ENCODE data around the gene FOXO4.
A peak's percentile ranks its signal among the peaks of the same experiment; 100 is the strongest.
"Not testable (repeated sequence)": the region's sequence is repeated elsewhere in the genome, so short reads cannot be mapped to it uniquely, and the experiment has no call there.

Gene FOXO4, protein sequence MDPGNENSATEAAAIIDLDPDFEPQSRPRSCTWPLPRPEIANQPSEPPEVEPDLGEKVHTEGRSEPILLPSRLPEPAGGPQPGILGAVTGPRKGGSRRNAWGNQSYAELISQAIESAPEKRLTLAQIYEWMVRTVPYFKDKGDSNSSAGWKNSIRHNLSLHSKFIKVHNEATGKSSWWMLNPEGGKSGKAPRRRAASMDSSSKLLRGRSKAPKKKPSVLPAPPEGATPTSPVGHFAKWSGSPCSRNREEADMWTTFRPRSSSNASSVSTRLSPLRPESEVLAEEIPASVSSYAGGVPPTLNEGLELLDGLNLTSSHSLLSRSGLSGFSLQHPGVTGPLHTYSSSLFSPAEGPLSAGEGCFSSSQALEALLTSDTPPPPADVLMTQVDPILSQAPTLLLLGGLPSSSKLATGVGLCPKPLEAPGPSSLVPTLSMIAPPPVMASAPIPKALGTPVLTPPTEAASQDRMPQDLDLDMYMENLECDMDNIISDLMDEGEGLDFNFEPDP

DNA sequence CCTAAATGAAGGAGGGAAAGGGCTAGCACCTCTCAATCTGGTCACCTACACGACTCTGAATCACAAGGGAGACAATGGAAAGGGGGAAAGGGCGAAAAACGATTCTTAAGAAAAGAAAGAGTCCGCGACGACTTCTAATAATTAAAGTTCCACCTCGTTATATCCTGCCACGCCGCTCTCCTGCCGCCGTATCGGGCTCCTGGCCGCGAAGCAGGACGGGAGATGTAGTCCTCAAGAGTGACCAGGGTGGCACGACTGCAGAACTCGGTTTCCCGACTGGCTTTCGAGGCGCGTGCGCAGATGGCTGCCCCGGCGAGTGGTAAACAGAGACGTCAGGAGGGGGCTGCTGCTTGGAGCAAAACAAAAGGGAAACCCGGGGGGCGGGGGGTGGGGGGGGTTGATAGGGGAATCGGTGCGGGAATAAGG is at the start of gene FOXO4:
Gene FOXO4, plus strand, starts transcription at position 297 of the 426 bp plus-strand sequence. CDS start 678 bp downstream, outside the sequence.
- peak; percentile 55 for DNase-seq

DNA sequence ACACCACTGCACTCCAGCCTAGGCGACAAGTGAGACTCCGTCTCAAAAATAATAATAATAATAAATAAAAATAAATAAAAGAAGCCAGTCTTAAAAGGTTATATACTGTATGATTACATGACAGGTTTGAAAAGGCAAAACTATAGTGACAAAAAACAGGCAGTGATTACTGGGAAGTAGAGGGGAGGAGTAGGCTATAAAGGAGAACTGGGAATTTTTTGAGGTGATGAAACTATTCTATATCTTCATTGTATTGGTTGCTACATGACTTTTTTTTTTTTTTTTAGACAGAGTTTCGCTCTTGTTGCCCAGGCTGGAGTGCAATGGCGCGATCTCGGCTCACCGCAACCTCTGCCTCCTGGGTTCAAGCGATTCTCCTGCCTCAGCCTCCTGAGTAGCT is 47.8 kb upstream of the FOXO4 start:
- not testable (repeated sequence) for DNase-seq

GRCh38 chrX:71052721-71053120 is 42.9 kb upstream of the FOXO4 start:
- no peak for DNase-seq

DNA sequence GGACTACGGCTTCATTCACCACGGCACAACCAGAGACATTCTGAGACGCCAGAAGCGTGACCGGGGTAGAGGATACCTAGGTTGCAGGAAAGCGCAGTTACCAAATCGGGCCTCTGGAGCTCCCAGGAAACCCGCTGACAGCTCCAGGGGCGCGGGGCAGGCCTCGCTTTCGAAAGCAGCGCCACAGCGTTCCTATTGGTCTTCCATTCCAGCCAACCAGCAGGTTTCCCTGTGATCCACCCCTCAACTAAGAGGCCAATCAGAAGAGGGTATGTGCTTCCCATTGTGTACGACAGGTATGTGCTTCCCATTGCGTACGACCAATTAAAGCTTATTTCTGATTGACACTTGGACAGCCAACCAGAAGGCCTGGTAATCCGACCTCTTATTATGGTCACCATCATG is 42.4 kb upstream of the FOXO4 start:
- no peak for DNase-seq

DNA sequence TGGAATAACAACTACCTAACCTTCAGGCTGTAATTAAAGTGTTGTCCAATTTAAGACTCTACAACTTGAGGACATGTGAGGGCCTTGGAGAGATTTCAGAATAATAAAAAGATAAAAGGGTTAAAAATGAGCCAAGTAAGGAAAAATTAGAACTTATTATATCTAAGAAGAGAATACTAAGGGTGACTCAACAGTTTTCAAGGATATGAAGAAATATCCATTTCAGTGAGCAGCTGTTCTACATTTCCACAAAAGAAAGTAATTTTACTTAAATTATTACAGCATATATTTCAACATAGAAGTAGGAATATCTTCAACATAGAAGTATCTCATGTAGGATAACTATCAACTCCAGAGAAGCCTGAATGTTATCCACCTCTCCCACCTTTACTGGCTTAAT is 38.8 kb upstream of the FOXO4 start:
- DNase-seq = no peak

GRCh38 chrX:71057848-71058530 is 37.7 kb upstream of the FOXO4 start:
- no peak for DNase-seq

- DNase-seq = no peak
Observed at GRCh38 chrX:71060127-71060526, 35.5 kb upstream of the FOXO4 start.

DNA sequence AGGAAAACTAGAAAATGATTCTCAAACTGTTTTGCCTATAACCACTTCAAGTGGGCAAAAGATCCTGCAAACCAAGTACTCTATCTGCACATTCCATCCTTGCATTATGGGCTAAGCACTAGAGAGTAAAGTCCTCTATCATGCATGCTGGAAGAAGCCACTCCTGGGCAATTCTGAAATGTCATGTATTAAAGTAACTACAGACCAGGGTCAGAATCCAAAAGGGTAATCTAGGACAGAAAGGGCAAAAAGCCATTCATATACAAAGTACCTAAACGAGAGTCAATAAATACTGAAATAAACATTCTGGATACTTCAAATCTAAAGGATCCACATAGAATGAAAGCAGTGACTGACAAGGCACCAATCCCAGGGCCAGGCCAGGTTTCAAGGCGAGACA is 28.6 kb upstream of the FOXO4 start:
- DNase-seq = no peak

DNA sequence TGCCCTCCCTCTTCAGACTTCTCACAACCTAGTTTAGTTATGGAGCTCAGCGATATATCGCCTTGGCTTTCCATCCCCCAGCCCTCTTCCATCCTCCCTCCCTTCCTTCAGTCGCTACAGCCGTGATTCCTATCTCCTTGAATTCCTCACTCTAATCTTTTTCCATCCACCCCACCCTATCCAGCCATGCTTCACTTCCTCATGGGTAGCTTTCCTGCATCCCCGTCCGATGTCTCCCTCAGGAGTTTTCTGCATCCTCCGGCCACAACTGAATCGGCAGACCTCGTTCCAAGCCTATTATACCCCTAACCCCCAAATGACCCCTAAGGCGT is 28.0 kb upstream of the FOXO4 start:
- no peak for DNase-seq

DNA sequence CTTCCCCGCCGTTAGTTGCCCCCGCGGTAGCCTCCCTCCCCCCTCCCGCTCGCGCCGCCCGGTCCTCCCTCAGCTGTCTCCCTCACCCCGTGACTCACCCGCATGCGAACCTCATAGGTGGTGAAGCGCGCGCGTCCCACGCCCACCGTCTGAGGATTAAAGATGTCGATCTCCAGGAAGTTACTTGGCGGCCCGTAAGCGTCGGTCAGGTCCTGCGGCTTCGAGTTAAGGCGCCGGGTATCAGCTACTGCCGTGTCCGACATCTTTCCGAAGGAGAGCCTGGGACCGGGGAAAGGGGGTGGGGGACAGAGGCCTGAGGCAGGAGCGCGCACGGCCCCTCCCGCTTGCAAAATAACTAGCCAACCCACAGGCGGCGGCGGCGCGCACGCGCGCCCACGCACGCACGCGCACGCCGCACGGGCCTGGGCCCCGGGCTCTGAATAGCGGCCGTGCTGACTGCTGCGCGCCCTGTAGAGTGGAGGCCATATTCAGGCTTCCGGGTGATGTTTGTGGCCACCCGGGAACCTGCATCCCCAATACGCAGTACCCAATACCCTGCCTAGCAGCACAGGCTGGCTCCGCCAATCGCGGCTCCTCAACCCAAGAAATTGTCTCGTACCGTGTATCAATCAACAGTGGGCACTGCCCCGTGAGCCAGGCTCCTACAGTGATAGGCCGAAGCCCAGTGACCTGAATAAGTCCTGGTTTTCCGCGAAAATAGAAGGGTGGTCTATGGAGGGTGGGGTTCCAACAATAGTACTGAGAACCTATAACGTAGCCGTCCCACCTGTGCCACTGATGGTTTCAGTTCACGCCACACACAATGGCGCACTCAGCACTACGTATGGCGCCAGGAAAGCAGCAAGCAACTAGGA is 27.4 kb upstream of the FOXO4 start, which contains the start of gene SNX12:
Gene SNX12, minus strand, starts transcription at position 291 of the 875 bp plus-strand sequence. Its CDS starts 28 bp downstream, at position 263.
- peak; percentile 50 for DNase-seq

DNA sequence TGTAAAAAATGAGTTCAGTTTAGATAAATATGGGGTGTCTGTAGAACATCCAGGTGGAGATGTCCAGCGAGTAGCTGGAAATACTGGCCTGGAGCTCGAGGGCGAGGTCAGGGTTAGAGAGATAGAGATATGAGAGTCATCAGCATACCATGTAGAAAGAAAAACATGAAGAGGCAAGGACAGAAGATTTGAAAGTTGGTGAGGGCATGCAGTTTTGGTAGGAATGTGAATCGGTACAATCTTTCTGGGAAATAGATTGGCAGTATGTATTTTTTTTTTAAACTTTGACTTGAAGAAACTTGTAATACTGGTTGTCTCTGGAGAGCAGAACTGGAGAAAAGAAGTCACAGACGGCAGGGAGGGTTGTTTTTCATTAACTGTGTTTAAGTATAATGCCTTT is 25.1 kb upstream of the FOXO4 start:
- DNase-seq = no peak

GRCh38 chrX:71081330-71082123 is 14.1 kb upstream of the FOXO4 start:
- no peak for DNase-seq

- DNase-seq = no peak
Observed at GRCh38 chrX:71082124-71082647, 13.5 kb upstream of the FOXO4 start.

- no peak for DNase-seq
Observed at GRCh38 chrX:71082822-71083221, 12.8 kb upstream of the FOXO4 start.

DNA sequence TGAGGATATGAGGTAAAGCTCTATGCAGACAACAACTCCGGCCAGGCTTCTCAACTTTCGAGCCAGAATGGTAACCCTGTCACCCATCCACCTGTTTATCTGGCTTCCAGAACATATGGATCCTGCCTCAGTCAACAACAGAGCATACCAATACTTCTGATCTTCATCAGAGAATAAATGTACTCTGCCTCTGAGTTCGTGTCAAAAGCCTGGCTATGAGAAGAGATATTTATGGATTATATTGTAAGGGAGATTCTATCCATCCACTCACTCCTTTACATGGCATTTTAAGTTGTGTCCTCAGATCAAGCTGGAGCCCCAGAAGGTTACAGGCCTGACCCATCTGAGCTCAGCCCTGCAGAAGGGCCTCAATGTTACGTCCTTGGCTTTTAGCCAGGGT is 9.8 kb upstream of the FOXO4 start:
- no peak for DNase-seq

- DNase-seq = no peak
Observed at GRCh38 chrX:71091263-71091662, 4.4 kb upstream of the FOXO4 start.

GRCh38 chrX:71095033-71095432 is 618 bp upstream of the FOXO4 start:
- DNase-seq = no peak

- DNase-seq = no peak
Observed at GRCh38 chrX:71095981-71096759, 519 bp downstream of the FOXO4 start.

DNA sequence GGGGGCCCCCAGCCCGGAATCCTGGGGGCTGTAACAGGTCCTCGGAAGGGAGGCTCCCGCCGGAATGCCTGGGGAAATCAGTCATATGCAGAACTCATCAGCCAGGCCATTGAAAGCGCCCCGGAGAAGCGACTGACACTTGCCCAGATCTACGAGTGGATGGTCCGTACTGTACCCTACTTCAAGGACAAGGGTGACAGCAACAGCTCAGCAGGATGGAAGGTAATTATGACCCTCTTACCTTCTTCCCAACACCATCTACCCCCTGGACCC is 1.0 kb downstream of the FOXO4 start:
- DNase-seq = no peak

GRCh38 chrX:71098302-71098701 is 2.7 kb downstream of the FOXO4 start:
- DNase-seq = no peak

DNA sequence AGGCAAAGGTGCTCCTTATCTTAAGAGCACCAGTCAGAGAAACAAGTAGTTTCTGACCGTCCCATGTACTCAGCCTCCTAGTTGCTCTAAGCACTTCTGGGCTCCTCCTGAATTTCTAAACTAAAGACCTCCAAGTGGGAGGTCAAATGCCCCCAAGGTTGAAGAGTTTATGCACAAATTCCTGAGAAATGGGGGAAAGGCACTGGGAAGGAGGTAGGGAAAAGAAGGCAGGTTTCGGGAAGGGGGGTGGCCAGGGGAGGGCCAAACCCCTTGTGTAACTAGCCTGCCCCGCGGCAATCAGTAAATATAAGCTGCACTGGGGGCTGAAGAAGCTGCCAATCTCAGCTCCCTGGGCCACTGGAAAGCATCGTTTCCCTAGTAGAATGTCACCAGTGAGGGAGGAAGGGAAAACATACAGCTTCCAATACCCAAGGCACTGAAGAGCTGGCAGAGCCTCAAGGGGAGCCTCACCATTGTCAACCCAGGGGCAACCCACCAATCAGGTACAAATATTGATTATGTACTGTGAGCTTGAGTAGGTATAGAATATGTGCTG is 3.4 kb downstream of the FOXO4 start:
- DNase-seq = no peak

All from 8988T (cell line).